ENCODE measurements around the gene AFAP1. TPM values are rescaled to one million over a fixed set of nuclear protein-coding genes. Genes with fewer than 3 reads are reported as not detected.

Gene AFAP1
- total RNA-seq, 1 donor from 2014 or later = 27.8 TPM

- Mint-ChIP-seq H3K9me3 (ENCODE audit: unreplicated experiment) (no peaks in the 10 kb centered on the region), H3K27me3 (ENCODE audit: unreplicated experiment) (peaks cover 3% of the 10 kb centered on the region), H3K36me3 (ENCODE audit: low read depth, unreplicated experiment) (peaks cover 4% of the 10 kb centered on the region), H3K4me3 (ENCODE audit: unreplicated experiment) (no peak overlapping the region), H3K4me1 (ENCODE audit: unreplicated experiment) (peaks cover 21% of the 10 kb centered on the region), H3K27ac (ENCODE audit: unreplicated experiment) (no peak overlapping the region)
- no peak for DNase-seq (ENCODE audit: low spot score)
- TF ChIP-seq CTCF (IDR thresholded peaks at IDR 0.05; ENCODE audit: unreplicated experiment) = no peak
These were observed 25.4 kb upstream of the AFAP1 start for GRCh38 chr4:7964890-7965662.

GRCh38 chr4:7964459-7964858, 24.8 kb upstream of the AFAP1 start:
- Mint-ChIP-seq H3K36me3 (ENCODE audit: low read depth, unreplicated experiment) (no peaks in the 10 kb centered on the region), H3K9me3 (ENCODE audit: unreplicated experiment) (no peaks in the 10 kb centered on the region), H3K27ac (ENCODE audit: unreplicated experiment) (no peak overlapping the region), H3K4me1 (ENCODE audit: unreplicated experiment) (peaks cover 15% of the 10 kb centered on the region), H3K4me3 (ENCODE audit: unreplicated experiment) (no peak overlapping the region), H3K27me3 (ENCODE audit: unreplicated experiment) (peaks cover 2% of the 10 kb centered on the region)
- DNase-seq (ENCODE audit: low spot score) = no peak
- no peak for TF ChIP-seq CTCF (IDR thresholded peaks at IDR 0.05; ENCODE audit: unreplicated experiment)

GRCh38 chr4:7963691-7964090, 24.0 kb upstream of the AFAP1 start:
- no peak for DNase-seq (ENCODE audit: low spot score)
- peaks cover 4% of the 10 kb centered on the region for H3K27me3 Mint-ChIP-seq (ENCODE audit: unreplicated experiment)
- H3K9me3 Mint-ChIP-seq (ENCODE audit: unreplicated experiment) = no peaks in the 10 kb centered on the region
- TF ChIP-seq CTCF (IDR thresholded peaks at IDR 0.05; ENCODE audit: unreplicated experiment) = no peak
- peaks cover 10% of the 10 kb centered on the region for H3K4me1 Mint-ChIP-seq (ENCODE audit: unreplicated experiment)
- no peak overlapping the region for H3K4me3 Mint-ChIP-seq (ENCODE audit: unreplicated experiment)
- H3K36me3 Mint-ChIP-seq (ENCODE audit: low read depth, unreplicated experiment) = no peaks in the 10 kb centered on the region
- H3K27ac Mint-ChIP-seq (ENCODE audit: unreplicated experiment) = no peak overlapping the region

- Mint-ChIP-seq H3K36me3 (ENCODE audit: low read depth, unreplicated experiment) (no peaks in the 10 kb centered on the region), H3K27ac (ENCODE audit: unreplicated experiment) (no peak overlapping the region), H3K27me3 (ENCODE audit: unreplicated experiment) (peaks cover 4% of the 10 kb centered on the region), H3K4me1 (ENCODE audit: unreplicated experiment) (peaks cover 3% of the 10 kb centered on the region), H3K9me3 (ENCODE audit: unreplicated experiment) (no peaks in the 10 kb centered on the region), H3K4me3 (ENCODE audit: unreplicated experiment) (no peak overlapping the region)
- no peak for TF ChIP-seq CTCF (IDR thresholded peaks at IDR 0.05; ENCODE audit: unreplicated experiment)
- no peak for DNase-seq (ENCODE audit: low spot score)
These were observed 23.2 kb upstream of the AFAP1 start for GRCh38 chr4:7962609-7963508.

All from endothelial cell (in vitro differentiated cells).